Activated T-helper 17 cell treated with anti-CD3 and anti-CD28 coated beads, Interleukin-2, amount 50 U/mL, for 72 hours (primary cell): ENCODE measurements around the gene PRDM15. TPM values are rescaled to one million over a fixed set of nuclear protein-coding genes. Genes with fewer than 3 reads are reported as not detected.

Source experiments
- ATAC-seq: fragments of 150-1000 bp; cut with Tn5 transposase; replicated peaks from 2 replicates; pipeline ENCODE4 v1.10.0; 2021; ENCODE audit warnings: mild to moderate bottlenecking, moderate library complexity
- H3K27ac Mint-ChIP-seq: one replicate; pipeline ENCODE4 v1.8.0; 2022; ENCODE audit warnings: mixed read lengths
- H3K27me3 Mint-ChIP-seq: one replicate; pipeline ENCODE4 v1.8.0; 2022; ENCODE audit warnings: mixed read lengths
- H3K36me3 Mint-ChIP-seq: one replicate; pipeline ENCODE4 v1.8.0; 2022; ENCODE audit warnings: low read depth, mild to moderate bottlenecking, mixed read lengths
- H3K4me1 Mint-ChIP-seq: one replicate; pipeline ENCODE4 v1.8.0; 2022; ENCODE audit warnings: mixed read lengths
- H3K4me3 Mint-ChIP-seq: one replicate; pipeline ENCODE4 v1.8.0; 2022; ENCODE audit warnings: mild to moderate bottlenecking, mixed read lengths
- H3K9me3 Mint-ChIP-seq: one replicate; pipeline ENCODE4 v1.8.0; 2022; ENCODE audit warnings: mixed read lengths
- total RNA-seq, 2 donors: library from RNA; stranded (reverse); gene quantifications; one replicate each; pipeline ENCODE4 v1.2.3, GENCODE V29; 2022

PRDM15 gene
- total RNA-seq, 2 donors from 2014 or later: 17.1 to 17.6 TPM

DNA sequence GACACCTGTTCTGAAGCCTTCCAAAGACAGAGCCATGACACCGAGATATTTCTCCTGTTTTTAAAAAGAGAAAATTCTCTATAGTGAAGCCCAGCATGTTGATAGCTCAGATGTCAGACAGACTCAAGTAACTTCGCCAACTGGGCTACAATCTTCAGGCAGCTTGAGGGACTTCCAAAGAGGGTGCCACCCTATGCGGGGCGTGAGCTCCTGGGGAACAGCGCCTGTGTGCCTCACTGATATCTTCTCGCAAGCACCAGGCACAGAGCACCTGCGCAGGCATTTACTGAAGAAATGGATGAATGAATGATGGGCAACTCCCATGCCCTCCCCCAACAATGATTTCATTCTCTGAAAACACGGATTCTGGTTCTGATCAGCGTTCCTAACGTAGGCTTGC lies 129.9 kb downstream of the PRDM15 start:
- H3K9me3 Mint-ChIP-seq: no peaks in the 10 kb centered on the region

More for the DNA sequence above, 129.9 kb downstream of the PRDM15 start:
- Mint-ChIP-seq H3K4me1 (peaks cover 4% of the 10 kb centered on the region), H3K27ac (no peak overlapping the region), H3K27me3 (peaks cover 6% of the 10 kb centered on the region), H3K36me3 (no peaks in the 10 kb centered on the region), H3K4me3 (no peak overlapping the region)
- ATAC-seq: no peak

Other genes with a start within 250 kb of the PRDM15 start
- gene RIPK4, start 112.3 kb downstream of the PRDM15 start, total RNA-seq: 1 to 10 TPM in 1 of 2 donors, not detected in 1; 1.1 TPM
- 1 to 10 TPM; 4.6 to 8.2 TPM for gene C2CD2, start 74.7 kb upstream of the PRDM15 start, total RNA-seq
- gene ZBTB21, start 131.0 kb upstream of the PRDM15 start, total RNA-seq: 10 to 100 TPM; 18.5 to 37.2 TPM
- under 1 TPM in 1 of 2 donors, not detected in 1; 0.11 TPM for gene UMODL1, start 192.0 kb upstream of the PRDM15 start, total RNA-seq